CD8-positive, alpha-beta memory T cell (primary cell): ENCODE measurements around the gene ICAM4. TPM values are rescaled to one million over a fixed set of nuclear protein-coding genes. Genes with fewer than 3 reads are reported as not detected.

ENCODE experiments used
- CTCF ChIA-PET: fragments of 350-600 bp; sonication (Branson Sonifier 250); formaldehyde crosslinking; loops from one replicate; lab custom pipeline; 2021; ENCODE audit warnings: antibody characterized with exemption; lab: Charles Lee
- POLR2A ChIA-PET: fragments of 350-600 bp; sonication (Branson Sonifier 250); formaldehyde crosslinking; loops from one replicate; lab custom pipeline; 2021; ENCODE audit warnings: antibody characterized with exemption; lab: Charles Lee
- DNase-seq, 5 donors: peaks; one replicate each; pipeline versions ENCODE4 v3.0.0 to v3.0.0-alpha.2; 2020 to 2022; ENCODE audit warnings: mixed read lengths in 1 of 5
- H3K27ac ChIP-seq: one replicate; pipeline ENCODE4 v1.7.0; 2013; ENCODE audit warnings: low read depth, mild to moderate bottlenecking, low read length, moderate library complexity
- H3K27me3 ChIP-seq: 2 replicates; pipeline ENCODE4 v1.7.0; 2013; ENCODE audit warnings: low read length, mild to moderate bottlenecking; ENCODE audit not compliant: insufficient read depth, poor library complexity, severe bottlenecking
- H3K36me3 ChIP-seq: 2 replicates; pipeline ENCODE4 v1.7.0; 2013; ENCODE audit warnings: mild to moderate bottlenecking, low read length, moderate library complexity; ENCODE audit not compliant: insufficient read depth
- H3K4me1 ChIP-seq: 2 replicates; pipeline ENCODE4 v1.7.0; 2013; ENCODE audit warnings: mild to moderate bottlenecking, low read length, moderate library complexity; ENCODE audit not compliant: insufficient read depth
- H3K4me3 ChIP-seq: 2 replicates; pipeline ENCODE4 v1.7.0; 2013; ENCODE audit warnings: mild to moderate bottlenecking, low read length
- H3K9me3 ChIP-seq: 2 replicates; pipeline ENCODE4 v1.7.0; 2013; ENCODE audit warnings: mild to moderate bottlenecking, low read length
- H3K27ac Mint-ChIP-seq, 8 donors: one replicate each; pipeline ENCODE4 v1.8.0; 2020 to 2021; ENCODE audit warnings: mixed read lengths in 8 of 8, mild to moderate bottlenecking in 6 of 8, inconsistent platforms in 3 of 8, moderate library complexity in 3 of 8
- H3K27me3 Mint-ChIP-seq, 2 donors: one replicate each; pipeline ENCODE4 v1.8.0; 2020 to 2021; ENCODE audit warnings: mixed read lengths in 2 of 2, mild to moderate bottlenecking in 1 of 2, moderate library complexity in 1 of 2
- H3K36me3 Mint-ChIP-seq, 3 donors: one replicate each; pipeline ENCODE4 v1.8.0; 2020 to 2021; ENCODE audit warnings: mixed read lengths in 3 of 3, inconsistent platforms in 1 of 3, mild to moderate bottlenecking in 1 of 3
- H3K4me1 Mint-ChIP-seq, 3 donors: one replicate each; pipeline ENCODE4 v1.8.0; 2020 to 2021; ENCODE audit warnings: mixed read lengths in 3 of 3, inconsistent platforms in 1 of 3, mild to moderate bottlenecking in 1 of 3
- H3K4me3 Mint-ChIP-seq, 7 donors: one replicate each; pipeline ENCODE4 v1.8.0; 2020 to 2021; ENCODE audit warnings: mixed read lengths in 7 of 7, mild to moderate bottlenecking in 6 of 7, moderate library complexity in 4 of 7, inconsistent platforms in 2 of 7
- H3K9me3 Mint-ChIP-seq, 5 donors: one replicate each; pipeline ENCODE4 v1.8.0; 2020 to 2022; ENCODE audit warnings: mixed read lengths in 5 of 5, mild to moderate bottlenecking in 3 of 5, moderate library complexity in 2 of 5, inconsistent platforms in 1 of 5
- polyA plus RNA-seq: library from polyadenylated mRNA; unstranded; fragments of 300-500 nt; fragmentation: Illumina TruSeq; gene quantifications from one replicate; pipeline ENCODE4 v1.2.3, GENCODE V29; 2021
- total RNA-seq, 2 experiments: library from RNA; stranded (reverse); gene quantifications; one replicate each; pipeline ENCODE4 v1.2.3, GENCODE V29; 2021

Gene ICAM4
- total and polyA plus RNA-seq, 3 experiments from 2014 or later, result 0.15 to 0.95 (median 0.33) TPM

- CTCF ChIA-PET, result interaction anchor here (0.8 to 8.0 kb wide), 6 partner anchors 17 to 135 kb away, joined by 3 to 71 read pairs (median 6); partner anchors contain the start of gene ICAM1
- H3K9me3 ChIP-seq, result no peaks in the 10 kb centered on the region
- Mint-ChIP-seq H3K27ac (peak within 1 kb of the TSS; percentile 10 to 88 (median 66)), H3K4me1 (peaks cover 65 to 76% (median 76%) of the 10 kb centered on the region in 3 donors), H3K36me3 (peaks cover 9 to 17% (median 12%) of the 10 kb centered on the region in 3 donors), H3K4me3 (peak within 1 kb of the TSS; percentile 76 to 93 (median 83)), H3K27me3 (peaks cover 57 to 58% of the 10 kb centered on the region in 2 donors), H3K9me3 (no peaks in the 10 kb centered on the region)
- POLR2A ChIA-PET, result interaction anchor here (0.6 to 7.6 kb wide), 7 partner anchors 16 to 165 kb away, joined by 3 to 47 read pairs (median 4); partner anchors contain the start of genes ICAM1, RAVER1 and TYK2
- peak in 3 of 5 donors; percentile 27 to 64 (median 29) for DNase-seq
- H3K4me3 ChIP-seq, result peak within 1 kb of the TSS; percentile 62
- peaks cover 59% of the 10 kb centered on the region for H3K27me3 ChIP-seq
- peaks cover 80% of the 10 kb centered on the region for H3K4me1 ChIP-seq
- H3K27ac ChIP-seq, result peak within 1 kb of the TSS; percentile 69
- peaks cover 8% of the 10 kb centered on the region for H3K36me3 ChIP-seq
Measured at GRCh38 chr19:10289836-10290356, 3.1 kb downstream of the ICAM4 start, which contains the start of gene ICAM5. Gene ICAM5 (plus strand): TSS chr19:10289952. CDS start chr19:10290044, 92 bp downstream.

GRCh38 chr19:10290357-10290875, 3.7 kb downstream of the ICAM4 start:
- Mint-ChIP-seq H3K27ac (peak overlapping the region in 4 of 8 donors; percentile 29 to 88 (median 69)), H3K9me3 (no peaks in the 10 kb centered on the region), H3K4me3 (peak overlapping the region; percentile 76 to 93 (median 83)), H3K4me1 (peaks cover 63 to 81% (median 72%) of the 10 kb centered on the region in 3 donors), H3K27me3 (peaks cover 57 to 61% of the 10 kb centered on the region in 2 donors), H3K36me3 (peaks cover 4 to 12% (median 6%) of the 10 kb centered on the region in 3 donors)
- Histone ChIP-seq H3K4me3 (peak overlapping the region; percentile 62), H3K9me3 (no peaks in the 10 kb centered on the region), H3K4me1 (peaks cover 84% of the 10 kb centered on the region), H3K27me3 (peaks cover 63% of the 10 kb centered on the region), H3K36me3 (peaks cover 2% of the 10 kb centered on the region), H3K27ac (peak overlapping the region; percentile 69)
- DNase-seq, result no peak
- ChIA-PET POLR2A (interaction anchor here (1.2 to 7.6 kb wide), 3 partner anchors 17 to 43 kb away, joined by 3 to 47 read pairs (median 9); partner anchors contain the start of genes ICAM1 and RAVER1), CTCF (interaction anchor here (1.2 to 8.0 kb wide), 3 partner anchors 18 to 98 kb away, joined by 3 to 71 read pairs (median 12); partner anchors contain the start of gene ICAM1)

GRCh38 chr19:10290876-10291553, 4.3 kb downstream of the ICAM4 start:
- Histone ChIP-seq H3K4me1 (peaks cover 87% of the 10 kb centered on the region), H3K36me3 (no peaks in the 10 kb centered on the region), H3K27me3 (peaks cover 63% of the 10 kb centered on the region), H3K27ac (peak overlapping the region; percentile 69), H3K4me3 (peak overlapping the region; percentile 62), H3K9me3 (no peaks in the 10 kb centered on the region)
- peaks cover 66 to 86% (median 72%) of the 10 kb centered on the region in 3 donors for H3K4me1 Mint-ChIP-seq
- peak; percentile 29 to 71 (median 42) for DNase-seq
- H3K4me3 Mint-ChIP-seq, result peak overlapping the region; percentile 76 to 93 (median 83)
- POLR2A ChIA-PET, result interaction anchor here (0.6 to 7.6 kb wide), 5 partner anchors 11 to 427 kb away, joined by 3 to 47 read pairs (median 3); partner anchors contain the start of gene ICAM1
- H3K27ac Mint-ChIP-seq, result peak overlapping the region in 4 of 8 donors; percentile 29 to 88 (median 45)
- H3K27me3 Mint-ChIP-seq, result peaks cover 61 to 62% of the 10 kb centered on the region in 2 donors
- CTCF ChIA-PET, result interaction anchor here (1.2 to 8.0 kb wide), 9 partner anchors 11 to 133 kb away, joined by 3 to 71 read pairs (median 5); partner anchors contain the start of genes ICAM1 and RAVER1
- H3K36me3 Mint-ChIP-seq, result peaks cover 0 to 6% (median under 1%) of the 10 kb centered on the region in 3 donors
- no peaks in the 10 kb centered on the region for H3K9me3 Mint-ChIP-seq

- ChIA-PET POLR2A (interaction anchor here (0.6 to 7.6 kb wide), 4 partner anchors 11 to 427 kb away, joined by 3 to 47 read pairs (median 4); partner anchors contain the start of gene ICAM1), CTCF (interaction anchor here (1.2 to 8.0 kb wide), 9 partner anchors 11 to 132 kb away, joined by 3 to 71 read pairs (median 5); partner anchors contain the start of genes ICAM1 and RAVER1)
- H3K4me3 Mint-ChIP-seq, result peak overlapping the region; percentile 76 to 93 (median 83)
- peaks cover 61 to 62% of the 10 kb centered on the region in 2 donors for H3K27me3 Mint-ChIP-seq
- H3K27ac ChIP-seq, result peak overlapping the region; percentile 69
- no peak for DNase-seq
- peaks cover 61 to 79% (median 65%) of the 10 kb centered on the region in 3 donors for H3K4me1 Mint-ChIP-seq
- H3K9me3 Mint-ChIP-seq, result no peaks in the 10 kb centered on the region
- peaks cover 0 to under 1% (median 0%) of the 10 kb centered on the region in 3 donors for H3K36me3 Mint-ChIP-seq
- no peaks in the 10 kb centered on the region for H3K9me3 ChIP-seq
- H3K36me3 ChIP-seq, result no peaks in the 10 kb centered on the region
- H3K4me1 ChIP-seq, result peaks cover 82% of the 10 kb centered on the region
- peaks cover 63% of the 10 kb centered on the region for H3K27me3 ChIP-seq
- H3K4me3 ChIP-seq, result peak overlapping the region; percentile 62
- peak overlapping the region in 6 of 8 donors; percentile 27 to 88 (median 52) for H3K27ac Mint-ChIP-seq
Measured at GRCh38 chr19:10291554-10292205, 4.9 kb downstream of the ICAM4 start.

GRCh38 chr19:10292206-10292788, 5.5 kb downstream of the ICAM4 start:
- no peaks in the 10 kb centered on the region for H3K9me3 ChIP-seq
- H3K4me3 Mint-ChIP-seq, result peak overlapping the region; percentile 76 to 93 (median 83)
- H3K9me3 Mint-ChIP-seq, result no peaks in the 10 kb centered on the region
- no peaks in the 10 kb centered on the region for H3K36me3 Mint-ChIP-seq
- DNase-seq, result peak; percentile 52 to 78 (median 61)
- ChIA-PET POLR2A (interaction anchor here (1.3 to 7.6 kb wide), 3 partner anchors 12 to 426 kb away, joined by 3 to 47 read pairs (median 5); partner anchors contain the start of gene ICAM1), CTCF (interaction anchor here (1.2 to 8.0 kb wide), 9 partner anchors 12 to 131 kb away, joined by 3 to 71 read pairs (median 5); partner anchors contain the start of genes ICAM1 and RAVER1)
- peaks cover 61% of the 10 kb centered on the region for H3K27me3 ChIP-seq
- peaks cover 76% of the 10 kb centered on the region for H3K4me1 ChIP-seq
- H3K4me3 ChIP-seq, result peak overlapping the region; percentile 62
- peaks cover 56 to 73% (median 59%) of the 10 kb centered on the region in 3 donors for H3K4me1 Mint-ChIP-seq
- peak overlapping the region in 6 of 8 donors; percentile 11 to 88 (median 52) for H3K27ac Mint-ChIP-seq
- peak overlapping the region; percentile 69 for H3K27ac ChIP-seq
- H3K36me3 ChIP-seq, result no peaks in the 10 kb centered on the region
- H3K27me3 Mint-ChIP-seq, result peaks cover 60 to 61% of the 10 kb centered on the region in 2 donors

GRCh38 chr19:10292789-10293636, 6.3 kb downstream of the ICAM4 start:
- Mint-ChIP-seq H3K36me3 (no peaks in the 10 kb centered on the region), H3K27me3 (peaks cover 54 to 57% of the 10 kb centered on the region in 2 donors), H3K9me3 (no peaks in the 10 kb centered on the region), H3K4me1 (peaks cover 50 to 66% (median 52%) of the 10 kb centered on the region in 3 donors), H3K4me3 (peak overlapping the region; percentile 76 to 93 (median 83)), H3K27ac (peak overlapping the region in 3 of 8 donors; percentile 60 to 88 (median 73))
- peaks cover 54% of the 10 kb centered on the region for H3K27me3 ChIP-seq
- H3K27ac ChIP-seq, result peak overlapping the region; percentile 51
- H3K36me3 ChIP-seq, result no peaks in the 10 kb centered on the region
- DNase-seq, result no peak
- H3K9me3 ChIP-seq, result no peaks in the 10 kb centered on the region
- H3K4me3 ChIP-seq, result peak overlapping the region; percentile 38
- H3K4me1 ChIP-seq, result peaks cover 69% of the 10 kb centered on the region
- CTCF ChIA-PET, result interaction anchor here (1.8 to 8.0 kb wide), 4 partner anchors 13 to 131 kb away, joined by 4 to 71 read pairs (median 5); partner anchors contain the start of genes ICAM1 and RAVER1
- POLR2A ChIA-PET, result interaction anchor here (1.4 to 7.6 kb wide), 2 partner anchors 22 to 425 kb away, joined by 3 to 47 read pairs; partner anchors contain the start of gene ICAM1
